Right ventricle myocardium inferior (tissue), 1 donor: ENCODE measurements around the gene ZBTB8A. TPM values are rescaled to one million over a fixed set of nuclear protein-coding genes. Genes with fewer than 3 reads are reported as not detected.
A peak's percentile ranks its signal among the peaks of the same experiment; 100 is the strongest.

Source experiments
- ATAC-seq: fragments of 200-7000 bp; cut with Tn5 transposase; one replicate; pipeline ENCODE4 v1.9.1; 2020; ENCODE audit warnings: mild to moderate bottlenecking, moderate library complexity
- DNase-seq: peaks from one replicate; pipeline ENCODE4 v3.0.0; 2021; ENCODE audit errors: missing footprints
- intact Hi-C: fragments of 100-400 bp; cut with DNase I; formaldehyde crosslinking; loops from one replicate; pipeline ENCODE4 v1.11.0; 2022
- long read RNA-seq: library from polyadenylated mRNA; unstranded; transcript quantifications from one replicate; pipeline ENCODE4 v2.0.0, GENCODE V29; 2021
- total RNA-seq: library from RNA; stranded (reverse); fragmentation: NEBNext Ultra II Directional; extraction: Animal tissue kit (Norgen Biotek cat#: 25700); gene quantifications from one replicate; pipeline ENCODE4 v1.2.1, GENCODE V29; 2021
- donor health status: DM: no; HTN: yes; CAD: no; lungs with severe emphysema.

The ZBTB8A gene
- total RNA-seq: 2.8 TPM
- long read RNA-seq: 0 reads

GRCh38 chr1:32538887-32539583 is at the start of gene ZBTB8A:
Gene ZBTB8A, plus strand, starts transcription at chr1:32539427. Its CDS starts 53,505 bp downstream, at chr1:32592932.
- DNase-seq: no peak
- ATAC-seq: peak; percentile 53
- intact Hi-C loops: no loop called here

- intact Hi-C loops: no loop called here
- DNase-seq: no peak
- no peak for ATAC-seq
Observed at GRCh38 chr1:32489774-32490454, 49.3 kb upstream of the ZBTB8A start.

- DNase-seq (no peak), ATAC-seq (no peak)
- intact Hi-C loops: no loop called here
Observed at GRCh38 chr1:32491386-32491785, 47.8 kb upstream of the ZBTB8A start.

- no peak for ATAC-seq
- intact Hi-C loops: no loop called here
- no peak for DNase-seq
Observed at GRCh38 chr1:32494196-32494595, 45.0 kb upstream of the ZBTB8A start.

GRCh38 chr1:32494711-32495337 is 44.4 kb upstream of the ZBTB8A start:
- intact Hi-C loops: no loop called here
- DNase-seq (no peak), ATAC-seq (no peak)

GRCh38 chr1:32496127-32496526 is 43.1 kb upstream of the ZBTB8A start:
- intact Hi-C loops: no loop called here

GRCh38 chr1:32498751-32499150 is 40.5 kb upstream of the ZBTB8A start:
- no peak for DNase-seq
- no peak for ATAC-seq
- intact Hi-C loops: no loop called here

More at GRCh38 chr1:32496127-32496526, 43.1 kb upstream of the ZBTB8A start:
- ATAC-seq: no peak
- DNase-seq: no peak

- ATAC-seq (peak; percentile 89), DNase-seq (peak; percentile 91)
- intact Hi-C loops: loop anchor here (10.0 kb wide), 1 partner anchor 56 kb away; no protein-coding TSS in a partner anchor
Observed at GRCh38 chr1:32500387-32501209, 38.6 kb upstream of the ZBTB8A start.

- intact Hi-C loops: loop anchor here (10.0 kb wide), 1 partner anchor 57 kb away; no protein-coding TSS in a partner anchor
- ATAC-seq (peak; percentile 52), DNase-seq (no peak)
Observed at GRCh38 chr1:32501865-32502264, 37.4 kb upstream of the ZBTB8A start.

GRCh38 chr1:32503153-32503552 is 36.1 kb upstream of the ZBTB8A start:
- DNase-seq (no peak), ATAC-seq (no peak)
- intact Hi-C loops: loop anchor here (10.0 kb wide), 1 partner anchor 58 kb away; no protein-coding TSS in a partner anchor

- intact Hi-C loops: loop anchor here (10.0 kb wide), 1 partner anchor 62 kb away; no protein-coding TSS in a partner anchor
- DNase-seq (no peak), ATAC-seq (no peak)
Observed at GRCh38 chr1:32507021-32507420, 32.2 kb upstream of the ZBTB8A start.

- intact Hi-C loops: loop anchor here (10.0 kb wide), 1 partner anchor 64 kb away; no protein-coding TSS in a partner anchor
- DNase-seq (no peak), ATAC-seq (no peak)
Observed at GRCh38 chr1:32508761-32509160, 30.5 kb upstream of the ZBTB8A start.

GRCh38 chr1:32509939-32510338 is 29.3 kb upstream of the ZBTB8A start:
- DNase-seq (no peak), ATAC-seq (no peak)
- intact Hi-C loops: loop anchor here (10.0 kb wide), 1 partner anchor 65 kb away; no protein-coding TSS in a partner anchor

GRCh38 chr1:32516402-32516801 is 22.8 kb upstream of the ZBTB8A start:
- DNase-seq (no peak), ATAC-seq (no peak)
- intact Hi-C loops: no loop called here

- intact Hi-C loops: no loop called here
- DNase-seq: no peak
- no peak for ATAC-seq
Observed at GRCh38 chr1:32518976-32519375, 20.3 kb upstream of the ZBTB8A start.

GRCh38 chr1:32521165-32521564 is 18.1 kb upstream of the ZBTB8A start:
- ATAC-seq (no peak), DNase-seq (no peak)
- intact Hi-C loops: loop anchor here (2.0 kb wide), 1 partner anchor 252 kb away; no protein-coding TSS in a partner anchor

- ATAC-seq: no peak
- intact Hi-C loops: no loop called here
- no peak for DNase-seq
Observed at GRCh38 chr1:32525053-32525452, 14.2 kb upstream of the ZBTB8A start.

- no peak for DNase-seq
- intact Hi-C loops: no loop called here
- ATAC-seq: no peak
Observed at GRCh38 chr1:32525661-32526444, 13.4 kb upstream of the ZBTB8A start.
